SKM-1 treated with dmso at 0.1 percent for 144 hours (cell line): ENCODE measurements around the gene MLC1.
"Not testable (repeated sequence)": the region's sequence is repeated elsewhere in the genome, so short reads cannot be mapped to it uniquely, and the experiment has no call there.

ENCODE experiments used
- DNase-seq: peaks from one replicate; lab custom pipeline; 2025; ENCODE audit not compliant: unreplicated experiment; lab: John Stamatoyannopoulos, UW

Gene MLC1

DNA sequence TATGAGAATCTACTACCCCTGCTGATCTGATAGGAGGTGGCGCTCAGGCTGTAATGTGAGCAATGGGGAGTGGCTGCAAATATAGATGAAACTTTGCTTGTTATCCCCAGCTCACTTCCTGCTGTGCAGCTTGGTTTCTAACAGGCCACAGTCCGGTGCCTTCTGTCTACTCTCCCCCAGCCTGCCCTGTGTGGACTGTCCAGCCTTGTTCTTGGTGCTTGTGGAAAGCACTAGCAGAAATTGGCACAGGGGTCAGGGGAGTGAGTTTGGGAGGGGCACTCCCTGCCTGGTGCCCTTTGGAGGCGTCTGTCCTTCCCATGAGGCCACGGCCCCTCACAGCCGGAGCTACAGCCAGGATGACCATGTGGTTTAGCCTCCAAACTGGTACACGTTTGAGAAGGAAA lies 18.9 kb upstream of the MLC1 start:
- DNase-seq, result no peak

GRCh38 chr22:50102946-50103345 lies 17.7 kb upstream of the MLC1 start:
- no peak for DNase-seq

- DNase-seq, result no peak
Observed at GRCh38 chr22:50101870-50102565, 16.8 kb upstream of the MLC1 start.

GRCh38 chr22:50098052-50098451 lies 12.8 kb upstream of the MLC1 start:
- DNase-seq, result no peak

DNA sequence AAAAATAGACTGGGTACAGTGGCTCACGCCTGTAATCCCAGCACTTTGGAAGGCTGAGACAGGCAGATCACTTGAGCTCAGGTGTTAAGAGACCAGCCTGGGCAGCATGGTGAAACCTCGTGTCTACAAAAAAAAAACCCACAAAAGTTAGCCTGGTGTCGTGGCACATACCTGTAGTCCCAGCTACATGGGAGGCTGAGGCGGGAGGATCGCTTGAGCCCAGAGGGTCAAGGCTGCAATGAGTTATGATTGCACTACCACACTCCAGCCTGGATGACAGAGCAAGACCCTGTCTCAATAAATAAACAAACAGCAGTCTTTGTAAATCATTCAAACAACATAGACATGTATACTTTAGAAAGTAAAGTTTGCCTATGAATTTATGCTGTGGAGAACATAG lies 7.1 kb upstream of the MLC1 start:
- DNase-seq, result no peak

DNA sequence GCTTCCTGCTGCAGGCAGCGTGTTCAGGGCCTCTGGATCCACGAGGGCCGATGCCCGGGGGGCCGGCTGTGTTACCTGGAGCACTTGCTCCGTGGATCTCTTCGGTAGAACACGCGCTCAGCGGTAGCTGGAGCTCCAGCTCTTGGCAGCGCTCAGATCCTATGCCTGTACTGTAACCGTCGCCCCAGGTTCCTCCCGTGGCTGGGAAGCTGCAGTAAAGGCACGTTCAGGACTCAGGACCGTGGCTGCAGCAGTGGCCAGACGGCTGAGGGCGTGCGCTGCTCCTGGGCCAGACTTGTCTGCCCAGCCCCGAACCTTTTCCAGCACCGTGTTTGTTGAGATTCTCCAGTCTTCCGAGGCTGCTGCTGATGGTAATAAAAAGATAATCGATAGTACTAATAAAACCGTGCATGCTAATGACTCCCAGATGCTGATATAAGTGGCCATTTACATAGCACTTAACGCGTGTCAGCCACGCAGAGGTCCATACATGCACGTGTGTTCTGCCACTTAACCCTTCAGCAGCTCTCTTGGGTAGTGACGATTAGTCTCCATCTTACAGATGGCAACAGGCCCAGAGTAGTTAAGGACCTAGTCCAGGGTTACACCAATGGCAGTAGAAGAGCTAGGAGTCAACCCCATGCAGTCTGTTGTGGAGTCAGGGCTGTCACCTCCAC lies 6.0 kb upstream of the MLC1 start:
- DNase-seq, result no peak

- DNase-seq, result no peak
Observed at GRCh38 chr22:50090412-50090714, 5.1 kb upstream of the MLC1 start.

- no peak for DNase-seq
Observed at GRCh38 chr22:50089682-50090411, 4.6 kb upstream of the MLC1 start, which contains the start of gene MOV10L1. TSS of gene MOV10L1 (plus strand) at chr22:50090006. CDS start at chr22:50090089, 83 bp downstream.

DNA sequence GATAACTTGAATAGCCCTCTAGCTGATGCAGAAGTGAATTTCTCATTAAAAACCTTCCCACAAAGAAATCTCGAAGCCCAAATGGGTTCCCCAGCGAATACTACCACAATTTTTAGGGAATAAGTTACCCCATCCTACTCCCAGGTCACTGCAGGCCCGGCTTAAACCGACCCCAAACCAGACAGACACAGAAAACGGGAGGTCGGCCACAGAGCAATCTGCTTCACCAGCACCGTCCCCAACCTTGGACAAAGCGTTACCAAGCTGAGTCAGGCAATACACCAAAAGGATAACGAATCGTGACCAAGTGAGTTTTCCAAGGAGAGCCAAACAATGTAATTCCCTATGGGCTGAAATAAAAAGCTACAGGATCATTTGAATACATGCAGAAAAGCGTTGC lies 4.0 kb upstream of the MLC1 start:
- no peak for DNase-seq

DNA sequence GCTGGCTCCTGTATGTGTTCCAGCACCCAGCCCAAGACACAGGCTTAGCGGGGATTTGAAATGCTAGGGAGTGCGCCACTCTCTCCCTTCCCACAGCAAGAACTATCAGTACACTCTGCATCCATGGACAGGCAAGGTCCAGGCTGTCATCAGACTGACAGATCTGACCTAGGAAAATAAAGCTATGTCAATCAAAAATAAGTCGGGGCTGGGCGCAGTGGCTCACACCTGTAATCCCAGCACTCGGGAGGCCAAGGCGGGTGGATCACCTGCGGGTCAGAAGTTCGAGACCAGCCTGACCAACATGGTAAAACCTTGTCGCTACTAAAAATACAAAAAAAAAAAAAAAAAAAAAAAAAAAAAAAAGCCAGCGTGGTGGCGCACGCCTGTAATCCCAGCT lies 2.9 kb upstream of the MLC1 start:
- DNase-seq, result no peak

DNA sequence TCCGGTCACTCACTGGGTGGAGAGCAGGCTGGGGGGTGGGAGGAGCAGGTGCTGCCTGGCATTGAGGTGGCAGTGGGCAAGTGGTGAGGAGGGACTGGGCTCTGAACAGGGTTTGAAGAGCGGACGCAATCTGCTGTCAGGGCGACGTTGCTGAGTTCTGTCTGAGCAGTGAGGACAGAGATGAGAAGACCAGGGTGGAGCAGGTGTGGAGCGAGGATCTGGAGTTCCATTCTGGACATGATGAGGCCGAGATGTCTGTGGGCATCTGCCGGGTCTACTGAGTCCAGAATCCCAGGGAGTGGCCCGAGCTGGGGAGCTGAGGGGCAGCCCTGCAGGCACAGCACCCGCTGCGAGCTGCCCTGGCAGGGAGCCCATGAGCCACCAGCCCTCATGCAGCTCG lies 2.4 kb upstream of the MLC1 start:
- no peak for DNase-seq

DNA sequence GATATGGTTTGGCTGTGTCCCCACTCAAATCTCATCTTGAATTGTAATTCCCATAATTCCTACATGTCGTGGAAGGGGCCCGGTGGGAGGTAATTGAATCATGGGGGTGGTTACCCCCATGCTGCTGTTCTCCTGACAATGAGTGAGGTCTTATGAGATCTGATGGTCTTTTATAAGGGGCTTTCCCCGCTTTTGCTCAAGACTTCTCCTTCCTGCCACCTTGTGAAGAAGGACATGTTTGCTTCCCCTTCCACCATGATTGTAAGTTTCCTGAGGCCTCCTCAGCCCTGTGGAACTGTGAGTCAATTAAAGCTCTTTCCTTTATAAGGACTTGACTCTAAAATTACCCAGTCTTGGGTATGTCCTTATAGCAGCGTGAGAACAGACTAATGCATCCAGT lies 1.7 kb upstream of the MLC1 start:
- DNase-seq, result not testable (repeated sequence)

DNA sequence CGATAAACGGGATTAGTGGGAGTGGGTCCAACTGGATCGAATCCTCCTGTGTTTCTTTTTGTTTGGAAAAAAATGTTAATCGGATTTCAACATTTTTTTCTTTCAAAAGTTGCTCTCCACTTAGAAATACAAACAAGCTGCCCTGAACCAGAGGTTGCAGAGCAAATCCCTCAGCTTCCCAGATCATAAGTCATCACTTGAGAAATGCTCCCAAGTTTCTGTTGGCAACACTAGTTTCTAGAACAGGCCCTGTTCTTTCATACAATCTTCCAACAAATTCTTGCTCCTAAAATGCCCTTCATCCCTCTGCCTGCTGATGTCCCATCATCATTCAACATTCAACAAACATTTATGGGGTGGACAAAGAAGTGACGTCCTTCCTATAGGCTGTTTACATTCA lies 1.3 kb upstream of the MLC1 start:
- no peak for DNase-seq

DNA sequence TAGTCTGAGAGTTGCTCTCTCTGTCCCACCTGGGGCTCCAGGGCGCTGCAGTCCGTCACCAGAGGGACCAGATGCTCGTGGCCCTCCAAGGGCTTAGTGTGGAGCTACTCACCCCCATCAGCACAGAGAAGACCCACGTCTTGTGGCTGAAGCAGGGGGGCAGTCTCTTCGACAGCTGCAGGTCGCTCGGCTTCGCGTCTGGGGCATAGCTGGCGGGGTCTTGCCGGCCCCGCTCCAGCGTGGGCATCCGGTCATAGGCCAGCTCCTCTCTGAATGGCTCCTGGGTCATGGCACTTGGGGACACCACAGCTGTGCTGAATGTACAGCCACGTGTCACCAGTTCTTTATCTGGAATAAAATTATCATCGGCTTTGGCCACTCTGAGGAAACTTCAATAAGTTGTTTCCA lies 608 bp downstream of the MLC1 start:
- DNase-seq, result no peak

DNA sequence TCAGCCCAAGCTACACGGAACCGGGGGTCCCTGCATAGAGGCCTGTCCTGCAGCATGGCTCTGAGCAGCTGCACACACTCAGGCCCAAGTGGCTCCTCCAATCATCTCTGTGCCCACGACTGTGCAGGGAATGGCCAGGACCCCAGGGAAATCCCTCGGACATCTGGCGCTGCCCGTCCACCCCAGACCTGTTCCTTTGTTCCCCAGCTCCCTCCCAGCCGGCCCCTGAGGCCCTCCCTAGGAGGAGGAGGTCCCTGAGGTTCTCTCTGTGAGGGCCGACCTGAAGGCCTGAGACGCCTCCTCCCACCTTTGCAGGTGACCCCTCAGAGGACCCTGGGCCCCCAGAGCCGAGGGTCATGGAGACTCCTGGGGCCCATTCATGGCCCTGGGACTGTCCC lies 1.1 kb downstream of the MLC1 start:
- DNase-seq, result no peak

DNA sequence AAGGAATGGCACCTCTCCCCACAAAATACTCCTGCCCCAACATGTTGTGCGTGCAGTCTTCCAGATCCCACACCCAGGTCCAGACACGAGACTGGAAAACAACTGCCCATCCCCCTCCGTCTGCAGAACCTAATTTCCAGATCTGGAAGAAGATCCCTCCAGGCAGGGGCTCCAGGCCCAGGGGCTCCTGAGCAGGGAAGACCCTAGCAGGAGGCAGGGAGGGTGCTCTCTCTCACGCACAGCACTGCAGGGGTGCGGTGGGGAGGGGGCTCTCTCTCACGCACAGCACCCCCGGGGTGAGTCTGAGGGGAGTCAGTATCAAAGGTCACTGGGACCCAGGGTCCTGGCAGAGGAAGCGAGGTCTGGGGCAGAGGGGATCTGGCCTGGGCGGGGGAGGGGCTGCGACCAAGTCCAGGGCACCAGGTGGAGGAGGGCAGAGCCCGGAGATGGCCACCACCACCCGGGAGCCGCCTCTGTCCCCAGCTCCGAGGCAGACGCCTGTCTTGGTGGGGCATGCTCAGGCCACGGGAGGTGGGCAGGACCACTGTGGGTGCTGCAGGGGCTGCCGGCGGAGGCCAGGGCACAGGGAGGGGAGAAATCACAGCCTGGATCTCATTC lies 1.7 kb downstream of the MLC1 start:
- no peak for DNase-seq

- no peak for DNase-seq
Observed at GRCh38 chr22:50082961-50083461, 2.2 kb downstream of the MLC1 start.

DNA sequence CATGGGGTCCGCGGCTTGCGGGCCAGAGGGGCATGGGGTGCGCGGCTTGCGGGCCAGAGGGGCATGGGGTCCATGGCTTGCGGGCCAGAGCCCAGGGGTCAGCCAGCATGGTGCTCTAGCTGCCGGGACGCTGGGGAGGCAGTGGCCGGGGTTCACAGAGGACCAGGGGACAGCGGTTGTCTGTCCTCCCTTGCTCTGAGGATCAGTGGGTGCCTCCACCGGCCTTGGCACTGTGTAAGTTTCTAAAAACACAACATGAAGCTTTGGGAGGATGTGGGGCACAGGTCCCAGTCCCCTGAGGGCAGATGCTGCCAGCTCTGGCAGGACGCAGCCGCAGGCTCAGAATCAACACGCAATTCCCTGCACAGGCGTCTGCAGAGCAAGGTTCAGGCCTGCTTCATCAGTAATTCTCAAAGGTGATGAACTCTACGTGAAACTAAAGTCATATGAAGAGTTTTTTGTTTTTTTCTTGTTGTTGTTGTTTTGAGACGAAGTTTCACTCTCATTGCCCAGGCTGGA lies 3.0 kb downstream of the MLC1 start:
- no peak for DNase-seq

DNA sequence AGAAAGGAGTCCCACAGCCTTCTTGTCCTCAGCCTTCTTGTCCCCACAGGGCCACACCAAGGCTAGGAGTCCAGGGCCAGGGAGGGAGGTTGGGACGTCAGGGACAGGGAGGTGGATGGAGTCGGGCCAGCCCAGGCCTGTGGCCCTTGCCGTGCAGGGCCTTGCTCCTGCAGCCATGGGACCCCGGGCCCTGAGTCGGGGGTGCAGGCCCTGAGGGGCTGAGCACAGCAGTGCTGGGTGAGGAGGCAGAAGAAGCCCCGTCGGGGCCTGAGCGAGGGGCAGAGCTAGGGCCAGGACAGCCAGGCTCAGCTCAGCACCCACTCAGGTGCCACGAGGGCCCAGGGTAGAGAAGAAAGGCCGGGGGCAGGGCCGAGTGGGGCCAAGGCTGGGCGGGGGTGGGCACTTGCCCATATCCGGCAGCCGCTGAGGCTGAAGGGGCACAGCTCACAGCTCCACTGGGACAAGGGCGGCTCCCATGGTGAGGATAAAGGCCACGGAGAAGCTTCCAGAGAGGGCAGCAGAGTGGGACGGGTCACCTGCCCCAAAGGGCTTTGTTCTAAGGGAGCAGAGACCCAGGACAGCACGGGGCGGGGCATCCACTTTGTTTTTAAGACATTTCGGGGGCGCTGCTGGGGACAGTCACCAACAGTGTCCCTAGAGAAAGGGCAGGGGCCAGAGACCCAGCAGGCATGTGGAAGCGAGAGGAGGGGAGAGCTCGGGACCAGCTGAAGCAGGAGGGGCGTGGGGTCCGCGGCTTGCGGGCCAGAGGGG lies 3.6 kb downstream of the MLC1 start:
- DNase-seq, result no peak

DNA sequence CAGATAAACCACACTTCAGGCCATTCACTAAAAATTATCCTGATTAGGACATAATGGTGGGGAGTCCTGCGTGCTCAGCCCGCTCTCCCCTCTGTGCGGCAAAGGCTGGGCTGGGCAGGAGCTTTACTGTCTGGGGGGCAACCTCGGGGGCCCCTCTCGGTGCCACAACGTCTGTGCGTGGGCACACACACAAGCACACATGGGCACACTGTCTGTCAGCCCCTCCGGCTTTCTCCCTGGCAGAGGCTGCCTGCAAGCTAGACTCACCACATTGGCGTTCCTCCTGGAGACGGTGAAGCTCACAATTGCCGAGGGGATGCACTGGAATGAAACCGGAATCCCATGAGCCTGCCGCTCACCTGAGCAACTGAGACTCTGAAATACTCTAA lies 5.2 kb downstream of the MLC1 start:
- DNase-seq, result no peak

- DNase-seq, result no peak
Observed at GRCh38 chr22:50078761-50079160, 6.5 kb downstream of the MLC1 start.
